Large intestine (tissue), 3 donors: ENCODE results near the gene PHLPP1. TPM values are rescaled to one million over a fixed set of nuclear protein-coding genes. Genes with fewer than 3 reads are reported as not detected.
"Not testable (repeated sequence)": the region's sequence is repeated elsewhere in the genome, so short reads cannot be mapped to it uniquely, and the experiment has no call there.

Experiments used
- DNase-seq, 2 donors: peaks; one replicate each; pipeline versions ENCODE4 v3.0.0 to v3.0.0-alpha.2; 2013
- H3K27ac ChIP-seq: one replicate; pipeline ENCODE4 v1.5.1; 2013; ENCODE audit warnings: low read length
- H3K27me3 ChIP-seq: 2 replicates; pipeline ENCODE4 v1.6.1; 2013; ENCODE audit warnings: low read length; ENCODE audit not compliant: control insufficient read depth, insufficient read depth
- H3K36me3 ChIP-seq: 2 replicates; pipeline ENCODE4 v1.6.1; 2013; ENCODE audit warnings: low read length; ENCODE audit not compliant: control insufficient read depth, insufficient read depth
- H3K4me1 ChIP-seq: one replicate; pipeline ENCODE4 v1.6.1; 2013; ENCODE audit warnings: low read length; ENCODE audit not compliant: control insufficient read depth, insufficient read depth
- H3K4me3 ChIP-seq: one replicate; pipeline ENCODE4 v1.5.1; 2013; ENCODE audit warnings: low read length
- H3K9me3 ChIP-seq: one replicate; pipeline ENCODE4 v1.6.1; 2013; ENCODE audit warnings: mild to moderate bottlenecking, low read depth, low read length, moderate library complexity; ENCODE audit not compliant: control insufficient read depth
- WGBS: methylation state at CpG from one replicate; pipeline ENCODE4 v1.1.5; 2013; ENCODE audit warnings: low lambda C conversion rate; ENCODE audit not compliant: insufficient coverage; 5-methylcytosine and 5-hydroxymethylcytosine counted together
- polyA plus RNA-seq: library from polyadenylated mRNA; unstranded; fragments of 120-200 nt; gene quantifications from one replicate; pipeline ENCODE4 v1.2.1, GENCODE V29; 2013

Gene PHLPP1
- polyA plus RNA-seq, 1 donor: 12.1 TPM

- Histone ChIP-seq H3K9me3 (no peaks in the 10 kb centered on the region), H3K4me1 (peaks cover 5% of the 10 kb centered on the region), H3K27me3 (no peaks in the 10 kb centered on the region), H3K36me3 (peaks cover 6% of the 10 kb centered on the region), H3K4me3 (no peak overlapping the region), H3K27ac (peak overlapping the region; percentile 2)
- no CpG with 5 or more reads among the region's 5 CpGs for WGBS
- peak; percentile 30 to 71 for DNase-seq
Measured at GRCh38 chr18:62902776-62903175, 187.4 kb downstream of the PHLPP1 start.

GRCh38 chr18:62904396-62905285 is 189.3 kb downstream of the PHLPP1 start:
- Histone ChIP-seq H3K9me3 (no peaks in the 10 kb centered on the region), H3K27me3 (no peaks in the 10 kb centered on the region), H3K4me1 (peaks cover 5% of the 10 kb centered on the region), H3K4me3 (no peak overlapping the region), H3K36me3 (peaks cover 4% of the 10 kb centered on the region), H3K27ac (no peak overlapping the region)
- no CpG with 5 or more reads among the region's 2 CpGs for WGBS
- DNase-seq: peak in 1 of 2 donors; percentile 18

GRCh38 chr18:62912885-62913284 is 197.5 kb downstream of the PHLPP1 start:
- no peak overlapping the region for H3K4me3 ChIP-seq
- WGBS: 0% methylated on average over 1 of the region's 2 CpGs
- no peak overlapping the region for H3K27ac ChIP-seq
- no peaks in the 10 kb centered on the region for H3K9me3 ChIP-seq
- no peaks in the 10 kb centered on the region for H3K4me1 ChIP-seq
- peaks cover 2% of the 10 kb centered on the region for H3K36me3 ChIP-seq
- no peak for DNase-seq
- no peaks in the 10 kb centered on the region for H3K27me3 ChIP-seq

GRCh38 chr18:62913824-62914223 is 198.5 kb downstream of the PHLPP1 start:
- H3K4me3 ChIP-seq, H3K36me3 ChIP-seq, H3K9me3 ChIP-seq, DNase-seq, H3K4me1 ChIP-seq, H3K27ac ChIP-seq, H3K27me3 ChIP-seq: not testable (repeated sequence)
- WGBS: no CpG with 5 or more reads among the region's 7 CpGs

- Histone ChIP-seq H3K4me1 (no peaks in the 10 kb centered on the region), H3K27me3 (no peaks in the 10 kb centered on the region), H3K4me3 (no peak overlapping the region), H3K36me3 (peaks cover 3% of the 10 kb centered on the region), H3K27ac (no peak overlapping the region), H3K9me3 (no peaks in the 10 kb centered on the region)
- 100% methylated on average over 1 of the region's 3 CpGs for WGBS
- DNase-seq: no peak
Measured at GRCh38 chr18:62914871-62915392, 199.6 kb downstream of the PHLPP1 start.

GRCh38 chr18:62918361-62918760 is 203.0 kb downstream of the PHLPP1 start:
- Histone ChIP-seq H3K36me3 (peaks cover 8% of the 10 kb centered on the region), H3K4me3 (no peak overlapping the region), H3K27ac (no peak overlapping the region), H3K27me3 (no peaks in the 10 kb centered on the region), H3K9me3 (no peaks in the 10 kb centered on the region), H3K4me1 (no peaks in the 10 kb centered on the region)
- no peak for DNase-seq

GRCh38 chr18:62919109-62919838 is 203.9 kb downstream of the PHLPP1 start:
- Histone ChIP-seq H3K4me1 (no peaks in the 10 kb centered on the region), H3K4me3 (no peak overlapping the region), H3K9me3 (no peaks in the 10 kb centered on the region), H3K27ac (no peak overlapping the region), H3K27me3 (no peaks in the 10 kb centered on the region), H3K36me3 (peaks cover 8% of the 10 kb centered on the region)
- WGBS: 0% methylated on average over 1 of the region's 2 CpGs
- no peak for DNase-seq

DNA sequence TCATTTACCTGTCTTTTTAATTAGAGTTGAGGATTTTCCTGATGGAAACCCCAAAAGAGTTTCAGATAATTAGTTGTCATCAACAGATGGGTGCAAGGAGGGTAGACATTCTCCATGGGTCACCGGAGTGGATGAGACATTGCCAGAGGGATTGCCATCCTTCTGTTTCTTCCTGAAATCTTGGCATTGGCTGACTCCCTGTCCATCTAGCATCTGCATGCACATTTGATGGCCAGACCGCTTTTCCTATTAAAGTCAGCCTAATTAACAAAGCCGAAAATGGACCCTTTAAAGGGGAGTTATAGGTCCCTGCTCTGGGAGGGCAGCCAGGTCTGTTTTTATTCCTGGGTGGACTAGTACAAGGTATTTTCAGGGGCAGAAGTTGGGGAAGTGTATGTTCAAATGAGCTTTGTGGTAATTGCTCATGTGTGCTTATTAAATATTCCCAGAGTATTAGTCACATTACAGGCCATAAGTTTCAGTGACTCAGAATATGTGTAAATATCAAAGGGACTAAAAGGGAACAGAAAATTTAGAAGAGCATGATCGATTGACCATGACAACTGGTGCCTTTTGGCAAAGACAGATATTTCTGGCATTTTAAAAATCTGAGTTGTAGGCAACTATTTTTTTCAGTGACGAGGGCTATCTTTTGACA is 209.8 kb downstream of the PHLPP1 start:
- Histone ChIP-seq H3K27ac (no peak overlapping the region), H3K27me3 (no peaks in the 10 kb centered on the region), H3K9me3 (no peaks in the 10 kb centered on the region), H3K4me1 (no peaks in the 10 kb centered on the region), H3K4me3 (no peak overlapping the region), H3K36me3 (peaks cover 2% of the 10 kb centered on the region)
- no peak for DNase-seq
- 100% methylated on average over 1 of the region's 5 CpGs for WGBS

GRCh38 chr18:62928326-62928725 is 213.0 kb downstream of the PHLPP1 start:
- Histone ChIP-seq H3K4me3 (no peak overlapping the region), H3K36me3 (no peaks in the 10 kb centered on the region), H3K4me1 (no peaks in the 10 kb centered on the region), H3K27ac (no peak overlapping the region), H3K9me3 (no peaks in the 10 kb centered on the region), H3K27me3 (no peaks in the 10 kb centered on the region)
- DNase-seq: no peak
- WGBS: no CpG with 5 or more reads among the region's 1 CpG

- WGBS: 29% methylated on average over 1 of the region's 2 CpGs
- no peak overlapping the region for H3K27ac ChIP-seq
- H3K4me3 ChIP-seq: no peak overlapping the region
- H3K27me3 ChIP-seq: no peaks in the 10 kb centered on the region
- no peak for DNase-seq
- H3K4me1 ChIP-seq: no peaks in the 10 kb centered on the region
- H3K9me3 ChIP-seq: no peaks in the 10 kb centered on the region
- no peaks in the 10 kb centered on the region for H3K36me3 ChIP-seq
Measured at GRCh38 chr18:62933261-62933887, 218.0 kb downstream of the PHLPP1 start.
